Ishikawa (cell line): Measurements from ENCODE around the gene ATP23.

Experiments
- CEBPB ChIP-seq: IDR thresholded peaks from 2 replicates; pipeline ENCODE4 v1.6.1; 2012
- EGR1 ChIP-seq: IDR thresholded peaks from 2 replicates; pipeline ENCODE4 v1.6.1; 2012
- FOXM1 ChIP-seq: IDR thresholded peaks from 2 replicates; pipeline ENCODE4 v1.6.1; 2012; ENCODE audit warnings: low read depth, borderline replicate concordance
- RAD21 ChIP-seq: IDR thresholded peaks from 2 replicates; pipeline ENCODE4 v1.6.1; 2012; ENCODE audit warnings: low read depth
- TEAD4 ChIP-seq: IDR thresholded peaks from 2 replicates; pipeline ENCODE4 v1.6.1; 2012
- TF ChIP-seq, protein P1 (sequence below): IDR thresholded peaks from 2 replicates; pipeline ENCODE4 v1.6.1; 2012
- TF ChIP-seq, protein P2 (sequence below): IDR thresholded peaks from 2 replicates; pipeline ENCODE4 v1.6.1; 2012; ENCODE audit warnings: low read depth, mild to moderate bottlenecking

DNA sequence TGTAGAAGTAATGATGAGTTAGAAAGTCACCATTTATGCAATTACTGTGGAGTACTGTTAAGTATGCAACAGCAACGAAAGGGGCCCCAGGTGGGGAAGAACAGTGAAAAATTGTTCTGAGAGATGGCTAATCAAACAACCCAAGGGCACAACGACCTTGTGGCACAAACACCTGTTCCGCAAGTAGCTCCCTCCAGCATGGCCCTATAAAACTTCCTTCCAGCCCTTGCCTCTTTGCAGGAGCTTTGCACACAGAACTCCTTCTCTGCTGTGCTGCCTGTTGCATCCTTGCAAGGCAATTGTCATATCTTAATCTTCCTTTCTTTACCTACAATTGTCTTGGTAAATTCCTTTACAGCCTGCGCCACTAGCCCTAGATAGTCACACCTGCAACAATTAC is 23.2 kb upstream of the ATP23 start:
- TF ChIP-seq RAD21 (no peak), EGR1 (no peak), TEAD4 (no peak), CEBPB (no peak), FOXM1 (no peak)
- TF ChIP-seq, protein P1, sequence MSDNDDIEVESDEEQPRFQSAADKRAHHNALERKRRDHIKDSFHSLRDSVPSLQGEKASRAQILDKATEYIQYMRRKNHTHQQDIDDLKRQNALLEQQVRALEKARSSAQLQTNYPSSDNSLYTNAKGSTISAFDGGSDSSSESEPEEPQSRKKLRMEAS: no peak
- TF ChIP-seq, protein P2, sequence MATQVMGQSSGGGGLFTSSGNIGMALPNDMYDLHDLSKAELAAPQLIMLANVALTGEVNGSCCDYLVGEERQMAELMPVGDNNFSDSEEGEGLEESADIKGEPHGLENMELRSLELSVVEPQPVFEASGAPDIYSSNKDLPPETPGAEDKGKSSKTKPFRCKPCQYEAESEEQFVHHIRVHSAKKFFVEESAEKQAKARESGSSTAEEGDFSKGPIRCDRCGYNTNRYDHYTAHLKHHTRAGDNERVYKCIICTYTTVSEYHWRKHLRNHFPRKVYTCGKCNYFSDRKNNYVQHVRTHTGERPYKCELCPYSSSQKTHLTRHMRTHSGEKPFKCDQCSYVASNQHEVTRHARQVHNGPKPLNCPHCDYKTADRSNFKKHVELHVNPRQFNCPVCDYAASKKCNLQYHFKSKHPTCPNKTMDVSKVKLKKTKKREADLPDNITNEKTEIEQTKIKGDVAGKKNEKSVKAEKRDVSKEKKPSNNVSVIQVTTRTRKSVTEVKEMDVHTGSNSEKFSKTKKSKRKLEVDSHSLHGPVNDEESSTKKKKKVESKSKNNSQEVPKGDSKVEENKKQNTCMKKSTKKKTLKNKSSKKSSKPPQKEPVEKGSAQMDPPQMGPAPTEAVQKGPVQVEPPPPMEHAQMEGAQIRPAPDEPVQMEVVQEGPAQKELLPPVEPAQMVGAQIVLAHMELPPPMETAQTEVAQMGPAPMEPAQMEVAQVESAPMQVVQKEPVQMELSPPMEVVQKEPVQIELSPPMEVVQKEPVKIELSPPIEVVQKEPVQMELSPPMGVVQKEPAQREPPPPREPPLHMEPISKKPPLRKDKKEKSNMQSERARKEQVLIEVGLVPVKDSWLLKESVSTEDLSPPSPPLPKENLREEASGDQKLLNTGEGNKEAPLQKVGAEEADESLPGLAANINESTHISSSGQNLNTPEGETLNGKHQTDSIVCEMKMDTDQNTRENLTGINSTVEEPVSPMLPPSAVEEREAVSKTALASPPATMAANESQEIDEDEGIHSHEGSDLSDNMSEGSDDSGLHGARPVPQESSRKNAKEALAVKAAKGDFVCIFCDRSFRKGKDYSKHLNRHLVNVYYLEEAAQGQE: no peak
